Thyroid gland (tissue), 4 donors: Measurements from ENCODE around the gene PTPMT1. TPM values are rescaled to one million over a fixed set of nuclear protein-coding genes. Genes with fewer than 3 reads are reported as not detected.
"Not testable (repeated sequence)": the region's sequence is repeated elsewhere in the genome, so short reads cannot be mapped to it uniquely, and the experiment has no call there.

Experiments
- DNase-seq, 2 donors: peaks; one replicate each; pipeline ENCODE4 v3.0.0-alpha.2; 2019
- H3K27ac ChIP-seq, 3 donors: fragments of 200-600 bp; sonication (generic); 1 replicate in 2 of 3; 2 replicates in 1 of 3; pipeline ENCODE4 v1.5.1; 2016 to 2019; ENCODE audit warnings: mild to moderate bottlenecking in 1 of 3, moderate library complexity in 1 of 3
- H3K27me3 ChIP-seq: fragments of 200-600 bp; sonication (generic); one replicate; pipeline ENCODE4 v1.5.1; 2019
- H3K36me3 ChIP-seq, 2 donors: fragments of 200-600 bp; sonication (generic); one replicate each; pipeline ENCODE4 v1.5.1; 2016 to 2019
- H3K4me1 ChIP-seq, 2 donors: fragments of 200-600 bp; sonication (generic); one replicate each; pipeline ENCODE4 v1.5.1; 2017 to 2019
- H3K4me3 ChIP-seq, 3 donors: fragments of 200-600 bp; sonication (generic); replicated peaks in 1 of 3; 1 replicate in 2 of 3; 2 replicates in 1 of 3; pipeline ENCODE4 v1.5.1; 2016; ENCODE audit warnings: mild to moderate bottlenecking in 1 of 3
- H3K9me3 ChIP-seq: fragments of 200-600 bp; sonication (generic); one replicate; pipeline ENCODE4 v1.5.1; 2017
- CTCF ChIP-seq, 6 experiments: fragments of 200-600 bp in 3 of 6; fragments of 450-650 bp in 3 of 6; sonication (generic) in 3 of 6; IDR thresholded peaks; one replicate each; pipeline ENCODE4 v1.5.1; 2016 to 2019; ENCODE audit warnings: antibody characterized with exemption in 6 of 6, mild to moderate bottlenecking in 2 of 6, inconsistent platforms in 1 of 6, moderate library complexity in 1 of 6
- POLR2A ChIP-seq, 2 donors: fragments of 450-650 bp; IDR thresholded peaks; one replicate each; pipeline ENCODE4 v1.6.1; 2017; ENCODE audit warnings: antibody characterized with exemption in 2 of 2, mild to moderate bottlenecking in 2 of 2, moderate library complexity in 1 of 2
- WGBS, 2 donors: methylation state at CpG; one replicate each; pipeline ENCODE4 v1.1.5; 2017; 5-methylcytosine and 5-hydroxymethylcytosine counted together
- intact Hi-C: fragments of 100-400 bp; cut with DNase I; formaldehyde crosslinking; loops from one replicate; pipeline ENCODE4 v1.15.1; 2023
- total RNA-seq, 4 donors: library from RNA; depleted of rRNA; stranded (reverse); fragments of >200 nt; gene quantifications; one replicate each; pipeline ENCODE4 v1.2.3, GENCODE V29; 2016

Gene PTPMT1
- total RNA-seq, 4 donors from 2014 or later: 93.9 to 149 (median 125) TPM

GRCh38 chr11:47538741-47539565 lies 26.4 kb upstream of the PTPMT1 start:
- WGBS, 2 donors: 38 to 46% methylated on average over 10 of the region's 10 CpGs
- intact Hi-C loops: no loop called here
- peak overlapping the region in 2 of 3 donors; percentile 19 to 54 for H3K27ac ChIP-seq
- H3K4me3 ChIP-seq: no peak overlapping the region
- peak; percentile 48 to 57 for DNase-seq
- no peaks in the 10 kb centered on the region for H3K9me3 ChIP-seq
- peaks cover 35 to 43% of the 10 kb centered on the region in 2 donors for H3K4me1 ChIP-seq
- TF ChIP-seq POLR2A (IDR thresholded peaks at IDR 0.05) (no peak), CTCF (IDR thresholded peaks at IDR 0.05) (no peak)
- no peaks in the 10 kb centered on the region for H3K27me3 ChIP-seq
- H3K36me3 ChIP-seq: no peaks in the 10 kb centered on the region

- Histone ChIP-seq H3K9me3 (no peaks in the 10 kb centered on the region), H3K4me1 (peaks cover 35 to 38% of the 10 kb centered on the region in 2 donors), H3K27me3 (no peaks in the 10 kb centered on the region), H3K27ac (peak overlapping the region in 2 of 3 donors; percentile 19 to 54), H3K4me3 (no peak overlapping the region), H3K36me3 (no peaks in the 10 kb centered on the region)
- WGBS, 2 donors: 33 to 35% methylated on average over 2 of the region's 2 CpGs
- TF ChIP-seq POLR2A (IDR thresholded peaks at IDR 0.05) (no peak), CTCF (IDR thresholded peaks at IDR 0.05) (no peak)
- no peak for DNase-seq
- intact Hi-C loops: no loop called here
These were observed 25.7 kb upstream of the PTPMT1 start for GRCh38 chr11:47539681-47540039.

GRCh38 chr11:47541070-47541469 lies 24.3 kb upstream of the PTPMT1 start:
- TF ChIP-seq CTCF (IDR thresholded peaks at IDR 0.05) (no peak), POLR2A (IDR thresholded peaks at IDR 0.05) (no peak)
- intact Hi-C loops: no loop called here
- Histone ChIP-seq H3K27me3 (no peaks in the 10 kb centered on the region), H3K4me1 (peaks cover 35 to 38% of the 10 kb centered on the region in 2 donors), H3K27ac (no peak overlapping the region), H3K36me3 (no peaks in the 10 kb centered on the region), H3K9me3 (no peaks in the 10 kb centered on the region), H3K4me3 (no peak overlapping the region)
- DNase-seq: no peak
- 95 to 96% methylated on average over 2 of the region's 2 CpGs for WGBS, 2 donors

- H3K9me3 ChIP-seq: no peaks in the 10 kb centered on the region
- 95 to 97% methylated on average over 6 of the region's 6 CpGs for WGBS, 2 donors
These were observed 20.1 kb upstream of the PTPMT1 start for GRCh38 chr11:47545298-47545697.

GRCh38 chr11:47546274-47546673 lies 19.1 kb upstream of the PTPMT1 start:
- H3K9me3 ChIP-seq: not testable (repeated sequence)

More at GRCh38 chr11:47545298-47545697, 20.1 kb upstream of the PTPMT1 start:
- intact Hi-C loops: no loop called here
- H3K4me3 ChIP-seq: no peak overlapping the region
- H3K27ac ChIP-seq: no peak overlapping the region
- peaks cover 17% of the 10 kb centered on the region in 2 donors for H3K4me1 ChIP-seq
- no peak for DNase-seq
- H3K36me3 ChIP-seq: no peaks in the 10 kb centered on the region
- H3K27me3 ChIP-seq: no peaks in the 10 kb centered on the region
- TF ChIP-seq POLR2A (IDR thresholded peaks at IDR 0.05): no peak
- no peak for TF ChIP-seq CTCF (IDR thresholded peaks at IDR 0.05)

More at GRCh38 chr11:47546274-47546673, 19.1 kb upstream of the PTPMT1 start:
- H3K36me3 ChIP-seq, intact Hi-C loops, DNase-seq, H3K4me3 ChIP-seq, H3K27ac ChIP-seq, H3K27me3 ChIP-seq: not testable (repeated sequence)
- WGBS, 2 donors: 83 to 92% methylated on average over 7 of the region's 7 CpGs
- peaks cover 18 to 23% of the 10 kb centered on the region in 2 donors for H3K4me1 ChIP-seq
